HCT116 (cell line): ENCODE data around the gene BTBD2. TPM values are rescaled to one million over a fixed set of nuclear protein-coding genes. Genes with fewer than 3 reads are reported as not detected.

Experiments
- ATAC-seq: fragments of 200-7000 bp; cut with Tn5 transposase; 2 replicates; pipeline ENCODE4 v1.9.1; 2020; ENCODE audit warnings: mild to moderate bottlenecking, moderate library complexity
- BruUV-seq: library from RNA; stranded (reverse); fragments of 400-500 nt; replicated peaks from 2 replicates; lab custom pipeline; 2021; lab: Mats Ljungman, UMichigan
- CTCF ChIA-PET: fragments of 300-600 bp; sonication (Branson Sonifier 250); formaldehyde crosslinking; loops from one replicate; lab custom pipeline; 2021; ENCODE audit warnings: antibody characterized with exemption; lab: Charles Lee
- POLR2A ChIA-PET: fragments of 300-600, 350-600 bp; sonication (Branson Sonifier 250); formaldehyde crosslinking; loops from one replicate; lab custom pipeline; 2021; ENCODE audit warnings: antibody characterized with exemption; lab: Charles Lee
- RAD21 ChIA-PET, 2 experiments: fragments of 300-600 bp; sonication (Branson Sonifier 250); formaldehyde crosslinking; loops; one replicate each; lab custom pipeline; 2023; ENCODE audit warnings: low total read pairs in 2 of 2; ENCODE audit not compliant: uncharacterized antibody in 2 of 2, unreplicated experiment in 2 of 2, low non-redundant PET in 1 of 2; lab: Charles Lee
- DNase-seq: peaks from one replicate; pipeline ENCODE4 v3.0.0-alpha.2; 2010; ENCODE audit warnings: low read depth, low spot score
- H2AFZ ChIP-seq: fragments of 200-600 bp; shearing (Covaris generic), sonication (generic); 2 replicates; pipeline ENCODE4 v1.6.1; 2017; ENCODE audit warnings: low read depth, mixed run types, mixed read lengths, antibody characterized with exemption, low read length; ENCODE audit not compliant: poor library complexity, severe bottlenecking
- H3K27ac ChIP-seq: 2 replicates; pipeline ENCODE4 v1.5.1; 2012; ENCODE audit warnings: low read depth, low read length
- H3K27me3 ChIP-seq: fragments of 200-600 bp; sonication (generic); 2 replicates; pipeline ENCODE4 v1.6.1; 2016; ENCODE audit warnings: mixed run types, low read length, mixed read lengths; ENCODE audit not compliant: insufficient read depth
- H3K36me3 ChIP-seq, 2 experiments: fragments of 200-500 bp in 1 of 2; fragments of 200-600 bp in 1 of 2; sonication (Bioruptor generic) in 1 of 2; sonication (generic) in 1 of 2; 2 replicates each; pipeline versions ENCODE4 v1.5.1 to v1.6.1; 2014 to 2016; ENCODE audit warnings: low read length in 2 of 2, inconsistent platforms in 1 of 2, mixed read lengths in 1 of 2, mixed run types in 1 of 2; ENCODE audit not compliant: insufficient read depth in 2 of 2, control insufficient read depth in 1 of 2
- H3K4me1 ChIP-seq, 2 experiments: fragments of 200-600 bp in 1 of 2; sonication (generic) in 1 of 2; 2 replicates each; pipeline versions ENCODE4 v1.5.1 to v1.6.1; 2012 to 2017; ENCODE audit warnings: low read length in 2 of 2, inconsistent platforms in 1 of 2, mild to moderate bottlenecking in 1 of 2, mixed read lengths in 1 of 2, mixed run types in 1 of 2, moderate library complexity in 1 of 2; ENCODE audit not compliant: insufficient read depth in 2 of 2, control insufficient read depth in 1 of 2
- H3K4me2 ChIP-seq: fragments of 200-600 bp; sonication (generic); 2 replicates; pipeline ENCODE4 v1.6.1; 2017; ENCODE audit warnings: mixed run types, low read length, mixed read lengths
- H3K4me3 ChIP-seq, 2 experiments: fragments of 200-600 bp in 1 of 2; sonication (generic) in 1 of 2; replicated peaks in 1 of 2; 2 replicates each; pipeline ENCODE4 v1.5.1; 2011 to 2016; ENCODE audit warnings: low read length in 2 of 2, control low read depth in 1 of 2, low read depth in 1 of 2, mild to moderate bottlenecking in 1 of 2, mixed read lengths in 1 of 2, mixed run types in 1 of 2
- H3K79me2 ChIP-seq: fragments of 200-600 bp; sonication (generic); 2 replicates; pipeline ENCODE4 v1.6.1; 2017; ENCODE audit warnings: mild to moderate bottlenecking, mixed run types, low read length, moderate library complexity, mixed read lengths; ENCODE audit not compliant: insufficient read depth
- H3K9ac ChIP-seq: fragments of 200-600 bp; sonication (generic); 2 replicates; pipeline ENCODE4 v1.6.1; 2016; ENCODE audit warnings: low read length, mixed read lengths
- H3K9me2 ChIP-seq: fragments of 200-600 bp; sonication (generic), shearing (Covaris generic); 2 replicates; pipeline ENCODE4 v1.6.1; 2017; ENCODE audit warnings: mixed run types, mild to moderate bottlenecking, moderate library complexity; ENCODE audit not compliant: insufficient read depth
- H3K9me3 ChIP-seq, 2 experiments: fragments of 200-500 bp in 1 of 2; fragments of 200-600 bp in 1 of 2; sonication (Bioruptor generic) in 1 of 2; sonication (generic) in 1 of 2; 2 replicates each; pipeline ENCODE4 v1.6.1; 2014 to 2017; ENCODE audit warnings: low read length in 2 of 2, mixed read lengths in 2 of 2, inconsistent platforms in 1 of 2, low read depth in 1 of 2, mild to moderate bottlenecking in 1 of 2, mixed run types in 1 of 2, moderate library complexity in 1 of 2; ENCODE audit not compliant: control insufficient read depth in 1 of 2, insufficient read depth in 1 of 2
- H4K20me1 ChIP-seq: fragments of 200-600 bp; sonication (generic), shearing (Covaris generic); 2 replicates; pipeline ENCODE4 v1.6.1; 2017; ENCODE audit warnings: mixed run types, mild to moderate bottlenecking, moderate library complexity; ENCODE audit not compliant: insufficient read depth
- POLR2AphosphoS5 ChIP-seq: IDR thresholded peaks from 2 replicates; pipeline ENCODE4 v1.6.1; 2011; ENCODE audit warnings: mild to moderate bottlenecking, low read depth, low read length, moderate library complexity
- SIN3A ChIP-seq: IDR thresholded peaks from 2 replicates; pipeline ENCODE4 v1.6.1; 2012; ENCODE audit warnings: low read depth
- SP1 ChIP-seq: IDR thresholded peaks from 2 replicates; pipeline ENCODE4 v1.6.1; 2012; ENCODE audit warnings: low read depth
- YY1 ChIP-seq: IDR thresholded peaks from 2 replicates; pipeline ENCODE4 v1.6.1; 2011; ENCODE audit warnings: low read length, low read depth, moderate library complexity, mild to moderate bottlenecking; ENCODE audit not compliant: insufficient replicate concordance; ENCODE audit errors: extremely low read depth
- intact Hi-C: fragments of 100-400 bp; cut with micrococcal nuclease; formaldehyde crosslinking; loops from 2 replicates; pipeline ENCODE4 v1.10.0; 2022
- total RNA-seq: library from RNA; stranded (reverse); gene quantifications from one replicate; pipeline ENCODE4 v1.2.1, GENCODE V29; 2021; ENCODE audit not compliant: unreplicated experiment
- TF ChIP-seq, protein P1 (sequence below), 3 experiments: fragments of 200-600 bp in 1 of 3; sonication (generic) in 1 of 3; IDR thresholded peaks in 2 of 3; conservative IDR thresholded peaks in 1 of 3; 2 replicates each; pipeline ENCODE4 v1.5.1; 2012 to 2017; ENCODE audit warnings: low read depth in 2 of 3, low read length in 2 of 3, antibody characterized with exemption in 1 of 3, borderline replicate concordance in 1 of 3, control low read depth in 1 of 3, mild to moderate bottlenecking in 1 of 3, mixed read lengths in 1 of 3, mixed run types in 1 of 3, moderate library complexity in 1 of 3; ENCODE audit not compliant: insufficient read depth in 1 of 3
- TF ChIP-seq, protein P2 (sequence below): IDR thresholded peaks from 2 replicates; pipeline ENCODE4 v1.6.1; 2012

Gene BTBD2
- total RNA-seq, 1 experiment from 2014 or later, result 112 TPM

DNA sequence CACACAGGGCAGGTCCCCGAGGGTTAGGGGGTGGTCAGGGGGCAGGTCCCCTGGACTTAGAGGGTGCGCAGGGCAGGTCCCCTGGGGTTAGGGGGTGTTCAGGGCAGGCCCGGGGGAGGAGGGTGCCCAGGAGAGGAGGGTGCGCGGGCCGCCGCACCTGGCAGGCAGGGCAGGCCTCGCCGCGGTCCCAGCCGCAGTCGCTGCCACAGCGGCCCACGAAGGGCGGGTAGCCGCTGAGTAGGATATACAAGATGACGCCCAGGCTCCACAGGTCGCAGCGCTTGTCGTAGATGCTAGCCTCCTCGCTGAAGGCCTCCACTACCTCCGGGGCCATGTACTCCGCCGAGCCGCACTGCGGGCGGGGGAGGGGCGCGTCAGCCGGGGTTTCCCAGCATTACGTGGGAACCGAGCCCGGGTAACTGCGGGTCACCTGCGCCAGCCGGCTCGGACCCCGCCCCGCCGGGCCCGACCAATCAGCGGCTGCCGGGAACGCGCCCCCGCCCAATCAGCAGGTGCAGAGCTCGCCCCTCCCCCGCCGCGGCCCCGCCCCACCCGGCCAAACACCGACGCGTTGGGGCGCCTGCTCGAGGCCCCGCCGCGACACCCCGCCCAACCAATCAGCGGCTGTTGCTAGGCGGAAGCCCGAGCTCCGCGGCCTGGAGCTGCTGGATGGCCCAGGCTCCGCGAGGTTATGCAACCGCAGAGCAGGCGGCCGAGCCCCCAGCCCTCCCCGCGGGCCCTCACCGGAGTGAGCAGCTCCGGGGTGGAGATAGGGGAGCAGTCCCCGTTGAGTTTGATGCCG, 26.4 kb upstream of the BTBD2 start:
- BruUV-seq, result no TSS peak
- intact Hi-C loops, result no loop called here
- Histone ChIP-seq H3K27me3 (no peaks in the 10 kb centered on the region), H3K4me3 (peak overlapping the region; percentile 17 to 32), H3K36me3 (peaks cover 19 to 39% of the 10 kb centered on the region in 2 experiments; a peak in 3 of 4 replicates), H3K9me3 (no peaks in the 10 kb centered on the region), H2AFZ (no peak overlapping the region), H3K9ac (peak overlapping the region; percentile 69), H3K4me1 (peaks cover 23 to 53% of the 10 kb centered on the region in 2 experiments), H3K4me2 (peak overlapping the region; percentile 76), H3K79me2 (peaks cover 23% of the 10 kb centered on the region; the same call in 1 of the 2 replicates), H4K20me1 (no peaks in the 10 kb centered on the region), H3K9me2 (no peaks in the 10 kb centered on the region), H3K27ac (peak overlapping the region; percentile 83)
- no peak for TF ChIP-seq YY1
- TF ChIP-seq, protein P1, sequence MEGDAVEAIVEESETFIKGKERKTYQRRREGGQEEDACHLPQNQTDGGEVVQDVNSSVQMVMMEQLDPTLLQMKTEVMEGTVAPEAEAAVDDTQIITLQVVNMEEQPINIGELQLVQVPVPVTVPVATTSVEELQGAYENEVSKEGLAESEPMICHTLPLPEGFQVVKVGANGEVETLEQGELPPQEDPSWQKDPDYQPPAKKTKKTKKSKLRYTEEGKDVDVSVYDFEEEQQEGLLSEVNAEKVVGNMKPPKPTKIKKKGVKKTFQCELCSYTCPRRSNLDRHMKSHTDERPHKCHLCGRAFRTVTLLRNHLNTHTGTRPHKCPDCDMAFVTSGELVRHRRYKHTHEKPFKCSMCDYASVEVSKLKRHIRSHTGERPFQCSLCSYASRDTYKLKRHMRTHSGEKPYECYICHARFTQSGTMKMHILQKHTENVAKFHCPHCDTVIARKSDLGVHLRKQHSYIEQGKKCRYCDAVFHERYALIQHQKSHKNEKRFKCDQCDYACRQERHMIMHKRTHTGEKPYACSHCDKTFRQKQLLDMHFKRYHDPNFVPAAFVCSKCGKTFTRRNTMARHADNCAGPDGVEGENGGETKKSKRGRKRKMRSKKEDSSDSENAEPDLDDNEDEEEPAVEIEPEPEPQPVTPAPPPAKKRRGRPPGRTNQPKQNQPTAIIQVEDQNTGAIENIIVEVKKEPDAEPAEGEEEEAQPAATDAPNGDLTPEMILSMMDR (IDR thresholded peaks at IDR 0.05 in 2 of 3, conservative IDR thresholded peaks at IDR 0.05 in 1 of 3; ENCODE audit: borderline replicate concordance in 1 of 3, insufficient read depth in 1 of 3, low read depth in 2 of 3, low read length in 2 of 3), result no peak
- TF ChIP-seq, protein P2, sequence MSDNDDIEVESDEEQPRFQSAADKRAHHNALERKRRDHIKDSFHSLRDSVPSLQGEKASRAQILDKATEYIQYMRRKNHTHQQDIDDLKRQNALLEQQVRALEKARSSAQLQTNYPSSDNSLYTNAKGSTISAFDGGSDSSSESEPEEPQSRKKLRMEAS, result peak; percentile 58; the same call in 1 of the 2 replicates
- TF ChIP-seq SP1, result peak; percentile 86
- peak; percentile 62 for TF ChIP-seq POLR2AphosphoS5
- no peak for TF ChIP-seq SIN3A
- RAD21 ChIA-PET, result interaction anchor here in 1 of 2 experiments (0.6 kb wide), 1 partner anchor 92 kb away, joined by 3 read pairs; no protein-coding TSS in a partner anchor
- CTCF ChIA-PET, result interaction anchor here (1.0 to 1.7 kb wide), 3 partner anchors 9 to 28 kb away, joined by 3 to 7 read pairs (median 4); no protein-coding TSS in a partner anchor
- POLR2A ChIA-PET, result interaction anchor here (0.9 to 4.2 kb wide), 6 partner anchors 10 to 19 kb away, joined by 3 to 39 read pairs (median 6); no protein-coding TSS in a partner anchor
- ATAC-seq (peak; percentile 91), DNase-seq (peak; percentile 82)
